Retina (tissue), 1 donor: Measurements from ENCODE around the gene HMGB4.

Experiments used
- DNase-seq: peaks from one replicate; pipeline ENCODE4 v3.0.0-alpha.2; 2016

The HMGB4 gene

GRCh38 chr1:33863779-33864178 lies at the start of gene HMGB4:
HMGB4 (plus strand) TSS chr1:33864079; CDS start chr1:33864192, 113 bp downstream.
- DNase-seq = no peak

GRCh38 chr1:33814166-33814565 lies 49.7 kb upstream of the HMGB4 start:
- DNase-seq = no peak

DNA sequence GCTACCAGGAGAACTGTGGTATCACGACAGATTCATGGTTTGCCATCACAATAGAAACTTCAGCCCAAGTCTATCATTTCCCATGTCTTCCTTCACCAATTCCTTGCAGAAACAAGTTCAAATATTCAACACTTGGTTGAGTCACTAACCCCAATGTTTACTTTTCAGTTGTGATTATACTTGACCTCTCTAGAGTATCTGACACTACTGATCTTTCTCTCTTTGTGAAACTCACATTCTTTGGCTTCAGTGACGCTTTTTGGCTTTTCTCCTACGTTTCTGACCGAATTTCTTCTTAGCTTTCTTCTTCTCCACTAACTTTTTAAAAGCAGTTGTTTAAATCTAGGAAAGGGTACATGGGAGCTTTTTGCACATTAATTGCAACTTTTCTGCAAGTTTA lies 48.8 kb upstream of the HMGB4 start:
- no peak for DNase-seq

GRCh38 chr1:33818071-33818470 lies 45.8 kb upstream of the HMGB4 start:
- no peak for DNase-seq

DNA sequence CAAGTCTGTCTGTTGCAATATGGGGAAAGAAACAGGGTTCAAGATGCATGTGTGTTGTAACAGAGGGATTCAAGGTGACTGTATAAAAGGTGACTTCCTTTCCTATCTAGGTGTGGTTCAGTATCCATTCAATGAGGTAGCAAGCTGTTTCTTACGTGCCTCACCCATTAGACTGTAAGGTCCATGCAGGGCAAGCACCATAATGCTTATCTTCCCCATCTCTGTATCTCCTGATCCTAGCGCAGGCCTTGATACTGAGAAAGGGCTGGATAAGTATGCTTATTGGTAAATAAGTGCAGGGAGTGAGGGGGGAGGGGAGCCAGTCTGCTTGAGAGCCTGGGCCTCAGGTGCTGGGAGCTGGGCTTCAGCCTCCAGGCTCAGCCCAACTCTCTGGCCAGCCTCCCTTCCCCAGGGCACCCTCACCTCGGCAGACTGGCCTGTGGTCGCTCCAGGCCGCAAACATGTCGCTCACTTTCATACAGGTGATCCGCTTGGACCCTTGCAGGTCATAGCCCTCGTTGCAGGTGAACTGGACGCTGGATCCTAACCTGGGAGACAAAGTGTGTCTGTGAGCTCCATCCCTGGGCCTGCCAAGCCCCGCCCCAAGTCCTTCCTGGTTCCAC lies 44.5 kb upstream of the HMGB4 start:
- no peak for DNase-seq

- DNase-seq = no peak
These were observed 44.0 kb upstream of the HMGB4 start for GRCh38 chr1:33819913-33820311.

GRCh38 chr1:33820804-33821203 lies 43.1 kb upstream of the HMGB4 start:
- DNase-seq = no peak

DNA sequence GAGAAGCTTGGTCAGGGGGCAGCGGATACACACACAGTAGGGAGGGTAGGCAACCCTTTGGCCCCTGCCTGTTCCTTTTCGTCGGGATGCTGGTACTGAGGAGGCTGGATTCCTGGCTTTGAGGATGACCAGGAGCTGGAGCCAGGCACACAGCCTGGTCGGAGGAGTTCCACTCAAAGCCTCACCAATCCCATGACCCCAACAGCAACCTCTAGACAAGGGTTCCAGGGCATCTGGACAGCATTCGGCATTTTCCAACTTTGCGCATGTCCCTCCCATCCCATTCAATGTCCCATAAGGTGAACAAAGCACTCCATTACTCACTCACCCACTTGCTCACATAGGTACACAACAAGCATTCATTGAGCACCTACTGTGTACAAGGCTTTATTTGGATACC lies 42.6 kb upstream of the HMGB4 start:
- DNase-seq = no peak

GRCh38 chr1:33822396-33822795 lies 41.5 kb upstream of the HMGB4 start:
- DNase-seq = no peak

- DNase-seq = no peak
These were observed 40.5 kb upstream of the HMGB4 start for GRCh38 chr1:33823401-33823800.

GRCh38 chr1:33823830-33824229 lies 40.0 kb upstream of the HMGB4 start:
- DNase-seq = no peak

GRCh38 chr1:33824321-33824720 lies 39.6 kb upstream of the HMGB4 start:
- no peak for DNase-seq

- no peak for DNase-seq
These were observed 38.9 kb upstream of the HMGB4 start for GRCh38 chr1:33824971-33825370.

DNA sequence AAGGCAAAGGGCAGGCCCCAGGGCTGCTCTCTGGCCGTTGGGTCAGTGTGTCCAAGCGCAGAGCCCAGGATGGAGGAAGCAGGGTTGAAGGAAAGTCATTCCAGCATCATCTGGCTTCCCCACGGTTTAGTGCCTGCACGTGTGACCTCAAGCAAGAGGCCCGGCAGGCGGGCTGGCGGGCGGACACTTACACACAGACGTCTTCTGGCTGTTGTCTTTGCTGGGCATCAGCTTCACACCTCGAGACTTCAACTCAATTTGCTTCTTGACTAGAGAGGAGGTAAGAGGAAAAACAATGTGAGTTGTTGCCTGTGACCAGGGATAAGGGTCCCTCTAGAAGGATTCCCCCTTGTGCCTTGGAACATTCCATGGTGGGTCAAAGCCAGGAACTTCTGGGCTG lies 38.4 kb upstream of the HMGB4 start:
- DNase-seq = no peak

DNA sequence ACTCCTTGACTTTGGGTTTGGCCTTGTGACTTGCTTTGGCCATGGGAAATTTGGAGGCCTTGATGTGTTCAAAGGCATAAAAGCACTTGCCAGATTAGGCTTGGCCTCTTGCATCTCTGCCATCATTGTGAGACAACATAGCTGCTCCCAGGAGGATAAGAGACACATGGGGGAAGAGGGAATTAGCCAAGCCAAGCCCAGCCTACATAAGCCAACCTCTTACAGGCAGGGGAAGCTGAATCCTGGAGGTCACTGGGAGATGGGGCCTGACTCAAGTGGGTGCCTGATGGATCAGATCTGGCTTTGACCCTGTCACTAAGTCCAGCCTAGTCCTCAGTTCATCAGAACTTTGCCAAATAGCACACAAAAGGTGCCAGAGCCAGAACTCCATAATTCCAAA lies 37.6 kb upstream of the HMGB4 start:
- no peak for DNase-seq

GRCh38 chr1:33826711-33827110 lies 37.2 kb upstream of the HMGB4 start:
- DNase-seq = no peak

- no peak for DNase-seq
These were observed 35.8 kb upstream of the HMGB4 start for GRCh38 chr1:33828059-33828458.

- no peak for DNase-seq
These were observed 35.2 kb upstream of the HMGB4 start for GRCh38 chr1:33828654-33829053.

DNA sequence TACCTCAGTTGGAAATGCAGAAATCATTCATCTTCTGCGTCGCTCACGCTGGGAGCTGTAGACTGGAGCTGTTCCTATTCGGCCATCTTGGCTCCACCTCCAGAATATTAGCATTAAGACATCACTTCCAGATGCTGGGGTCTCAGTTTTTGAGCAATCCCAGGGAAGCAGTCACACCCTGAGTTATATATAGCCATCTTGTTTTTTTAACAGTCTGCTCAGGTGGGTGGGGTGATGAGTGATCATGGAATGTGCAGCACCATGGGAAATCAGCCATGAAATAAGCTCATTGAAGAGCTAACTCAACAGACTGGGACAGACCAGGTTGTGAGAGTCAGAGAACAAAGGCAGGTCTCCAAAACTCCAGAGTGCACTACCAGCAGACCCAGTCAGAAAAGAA lies 27.0 kb upstream of the HMGB4 start:
- no peak for DNase-seq

- DNase-seq = no peak
These were observed 26.2 kb upstream of the HMGB4 start for GRCh38 chr1:33837635-33838034.

DNA sequence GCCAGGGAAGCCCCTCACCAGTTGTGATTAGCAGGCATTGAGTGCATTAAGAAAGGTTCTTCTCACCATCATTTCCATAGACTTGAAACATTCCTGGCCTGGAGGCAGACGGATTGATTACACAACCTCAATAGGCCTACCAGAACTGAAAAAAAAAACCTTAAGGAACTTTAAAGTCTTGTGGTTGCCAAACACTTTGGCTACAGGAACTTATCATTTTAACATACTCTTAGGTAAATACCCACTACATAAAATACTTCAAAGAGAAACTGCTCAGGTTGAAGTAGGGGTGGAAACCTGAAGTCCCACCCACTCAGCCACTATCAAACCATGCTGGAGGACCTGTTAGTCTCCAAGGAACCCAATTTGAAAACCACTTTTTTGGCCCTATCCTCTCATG lies 22.4 kb upstream of the HMGB4 start:
- DNase-seq = no peak

GRCh38 chr1:33842348-33842747 lies 21.5 kb upstream of the HMGB4 start:
- no peak for DNase-seq

GRCh38 chr1:33844166-33844565 lies 19.7 kb upstream of the HMGB4 start:
- no peak for DNase-seq

DNA sequence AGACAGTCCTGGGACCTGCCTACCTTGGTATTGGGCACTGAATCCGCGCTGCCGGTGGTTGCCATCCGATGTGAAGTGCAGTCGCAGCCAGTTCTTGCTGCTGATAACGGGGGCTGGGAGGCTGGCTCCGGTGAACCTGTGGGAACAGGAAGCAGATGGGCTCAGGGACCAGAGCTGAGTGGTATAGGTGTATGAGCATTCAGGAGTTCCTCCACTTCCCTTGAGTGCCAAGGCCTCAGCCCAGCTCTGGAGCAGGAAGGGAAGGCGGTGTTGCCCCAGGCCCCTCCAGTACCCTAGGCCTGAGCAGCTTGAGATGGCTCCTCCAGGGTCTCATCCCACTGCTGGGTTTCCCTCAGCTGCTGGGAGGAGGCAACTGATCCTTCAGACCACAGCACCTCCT lies 17.0 kb upstream of the HMGB4 start:
- DNase-seq = no peak

DNA sequence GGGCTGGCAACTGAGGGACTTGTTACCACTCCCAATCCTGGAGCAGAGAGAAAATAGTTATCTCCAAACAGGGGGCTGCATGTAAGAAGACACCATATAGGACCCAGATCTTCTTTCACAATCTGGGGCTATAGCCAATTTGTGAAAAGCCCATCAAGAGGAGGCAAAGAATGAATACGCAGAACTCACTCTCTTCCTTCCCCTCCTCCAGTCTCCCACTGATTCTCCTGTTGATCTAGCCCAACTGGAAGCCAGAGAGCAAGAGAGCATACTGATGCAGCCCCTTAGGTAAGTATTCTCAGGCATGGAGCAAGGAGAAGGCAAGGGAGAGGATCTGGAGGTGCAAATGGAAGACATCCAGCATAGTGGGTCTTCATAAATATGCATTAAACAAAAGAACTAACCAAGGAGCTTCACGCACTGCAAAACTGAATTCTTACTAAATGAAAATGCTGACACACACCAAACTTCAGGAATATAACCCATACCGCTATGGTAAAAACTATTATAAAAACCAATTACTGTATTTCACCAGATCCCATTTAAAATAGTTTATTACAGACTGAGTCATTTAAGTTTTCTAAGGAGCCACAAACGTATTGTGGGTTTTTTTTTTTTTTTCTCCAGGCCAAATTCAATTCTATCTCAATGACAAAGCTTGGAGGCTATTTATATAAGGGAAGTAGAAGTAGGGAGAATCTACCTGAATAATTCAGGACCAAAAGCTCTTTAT lies 15.5 kb upstream of the HMGB4 start:
- DNase-seq = no peak
